ENCODE measurements around the gene CCNK. TPM values are rescaled to one million over a fixed set of nuclear protein-coding genes. Genes with fewer than 3 reads are reported as not detected.

CCNK gene
- total and polyA plus RNA-seq, 2 of the 13 experiments (the other 11 are each of a cell fraction or from before 2014, with no cell fraction given) = 4.9 to 9.7 TPM

- TF ChIP-seq ARID4A (CRISPR knock-in tag; IDR thresholded peaks at IDR 0.05; ENCODE audit: borderline replicate concordance) = peak; percentile 32; the same call in 1 of the 2 replicates
- TF ChIP-seq HMGXB4 (CRISPR knock-in tag; IDR thresholded peaks at IDR 0.05; ENCODE audit: borderline replicate concordance in 1 of 2, low read depth in 1 of 2) = peak; percentile 5 to 51; a peak in 2 of 4 replicates
- TF ChIP-seq ZNF281 (CRISPR knock-in tag; IDR thresholded peaks at IDR 0.05; ENCODE audit: borderline replicate concordance) = no peak
- no peak for TF ChIP-seq ZNF280B (CRISPR knock-in tag; IDR thresholded peaks at IDR 0.05; ENCODE audit: borderline replicate concordance)
- no peak for TF ChIP-seq MAFF (IDR thresholded peaks at IDR 0.05; ENCODE audit: low read depth, low read length)
- 0 out of 2 replicates have a peak, but pooled peaks have one; percentile 26 for TF ChIP-seq MXD4 (CRISPR knock-in tag; IDR thresholded peaks at IDR 0.05)
- no peak for TF ChIP-seq HOXD1 (CRISPR knock-in tag; IDR thresholded peaks at IDR 0.05)
- no peak for TF ChIP-seq ZNF616 (CRISPR knock-in tag; IDR thresholded peaks at IDR 0.05; ENCODE audit: low read depth)
- TF ChIP-seq SAFB2 (CRISPR knock-in tag; IDR thresholded peaks at IDR 0.05; ENCODE audit: borderline replicate concordance, low read depth) = no peak
- no peak for TF ChIP-seq ZNF274 (CRISPR knock-in tag; IDR thresholded peaks at IDR 0.05)
- peak; percentile 61 for TF ChIP-seq SAP130 (CRISPR knock-in tag; IDR thresholded peaks at IDR 0.05; ENCODE audit: low read depth)
These were observed 1.0 kb upstream of the CCNK start, which contains the start of gene SETD3 (continued) for GRCh38 chr14:99479906-99480869.

Measured in HepG2 (cell line).